Naive B cell (primary cell): ENCODE results near the gene MTA1. TPM values are rescaled to one million over a fixed set of nuclear protein-coding genes. Genes with fewer than 3 reads are reported as not detected.

ENCODE experiments used
- ATAC-seq, 2 donors: fragments of 150-1000 bp; cut with Tn5 transposase; 2 replicates each; pipeline ENCODE4 v1.10.0; 2021; ENCODE audit warnings: low read depth in 2 of 2, mild to moderate bottlenecking in 2 of 2, moderate library complexity in 2 of 2
- DNase-seq: peaks from one replicate; pipeline ENCODE4 v3.0.0; 2022
- H3K27ac Mint-ChIP-seq, 6 donors: one replicate each; pipeline ENCODE4 v1.8.0; 2020 to 2022; ENCODE audit warnings: mild to moderate bottlenecking in 6 of 6, mixed read lengths in 6 of 6, moderate library complexity in 5 of 6, inconsistent platforms in 2 of 6
- H3K27me3 Mint-ChIP-seq, 3 donors: one replicate each; pipeline ENCODE4 v1.8.0; 2021 to 2022; ENCODE audit warnings: mixed read lengths in 3 of 3, mild to moderate bottlenecking in 1 of 3
- H3K36me3 Mint-ChIP-seq, 2 donors: one replicate each; pipeline ENCODE4 v1.8.0; 2020 to 2022; ENCODE audit warnings: mixed read lengths in 2 of 2, inconsistent platforms in 1 of 2, mild to moderate bottlenecking in 1 of 2
- H3K4me1 Mint-ChIP-seq, 3 donors: one replicate each; pipeline ENCODE4 v1.8.0; 2020 to 2022; ENCODE audit warnings: mixed read lengths in 3 of 3, inconsistent platforms in 1 of 3, mild to moderate bottlenecking in 1 of 3, moderate library complexity in 1 of 3
- H3K4me3 Mint-ChIP-seq, 8 donors: one replicate each; pipeline ENCODE4 v1.8.0; 2020 to 2022; ENCODE audit warnings: mild to moderate bottlenecking in 8 of 8, mixed read lengths in 8 of 8, moderate library complexity in 8 of 8, inconsistent platforms in 2 of 8
- H3K9me3 Mint-ChIP-seq, 7 donors: one replicate each; pipeline ENCODE4 v1.8.0; 2020 to 2022; ENCODE audit warnings: mixed read lengths in 7 of 7, mild to moderate bottlenecking in 5 of 7, inconsistent platforms in 2 of 7, moderate library complexity in 1 of 7
- polyA plus RNA-seq, 6 donors: library from polyadenylated mRNA; unstranded; fragments of 300-500 nt; fragmentation: Illumina TruSeq; gene quantifications; one replicate each; pipeline ENCODE4 v1.2.3, GENCODE V29; 2021; ENCODE audit warnings: low read depth in 6 of 6

The MTA1 gene
- polyA plus RNA-seq, 6 donors from 2014 or later = 3.3 to 6.3 (median 4.7) TPM

DNA sequence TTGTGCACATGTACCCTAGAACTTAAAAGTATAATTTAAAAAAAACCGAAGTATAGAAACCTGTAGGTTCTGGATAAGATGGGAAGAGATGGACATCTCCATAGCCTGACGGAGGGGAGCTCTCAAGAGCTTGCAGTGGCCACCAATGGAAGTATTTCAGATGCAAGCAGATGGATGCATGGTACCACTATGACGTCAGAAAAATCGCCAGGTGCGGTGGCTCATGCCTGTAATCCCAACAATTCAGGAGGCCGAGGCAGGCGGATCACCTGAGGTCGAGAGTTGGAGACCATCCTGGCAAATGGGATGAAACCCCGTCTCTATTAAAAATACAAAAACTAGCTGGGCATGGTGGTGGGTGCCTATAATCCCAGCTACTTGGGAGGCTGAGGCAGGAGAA lies 17.9 kb upstream of the MTA1 start:
- H3K27me3 Mint-ChIP-seq = no peaks in the 10 kb centered on the region
- H3K4me3 Mint-ChIP-seq = peak overlapping the region in 1 of 8 donors; percentile 83
- H3K4me1 Mint-ChIP-seq = peaks cover 30 to 37% (median 36%) of the 10 kb centered on the region in 3 donors
- ATAC-seq = no peak
- no peaks in the 10 kb centered on the region for H3K9me3 Mint-ChIP-seq
- DNase-seq = no peak
- H3K36me3 Mint-ChIP-seq = peaks cover 11 to 14% of the 10 kb centered on the region in 2 donors
- peak overlapping the region in 1 of 6 donors; percentile 33 for H3K27ac Mint-ChIP-seq

DNA sequence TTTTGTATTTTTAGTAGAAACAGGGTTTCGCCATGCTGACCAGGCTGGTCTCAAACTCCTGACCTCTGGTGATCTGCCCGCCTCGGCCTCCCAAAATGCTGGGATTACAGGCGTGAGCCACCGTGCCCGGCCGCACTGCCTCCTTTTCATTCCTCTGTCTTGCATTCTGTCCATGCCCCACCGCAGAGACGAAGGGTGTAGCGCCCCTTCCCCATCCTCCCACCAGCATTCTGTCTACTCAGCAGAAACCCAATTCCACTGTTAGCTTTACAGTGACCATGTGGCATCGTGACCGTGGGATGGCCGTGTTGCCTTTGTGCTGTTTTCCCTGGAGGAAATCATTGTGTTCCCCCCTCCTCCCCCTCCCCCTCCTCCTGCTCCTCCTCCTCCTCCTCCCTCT lies 11.0 kb upstream of the MTA1 start:
- Mint-ChIP-seq H3K9me3 (no peaks in the 10 kb centered on the region), H3K4me3 (peak overlapping the region in 1 of 8 donors; percentile 60), H3K27me3 (peaks cover 0 to 24% (median 10%) of the 10 kb centered on the region in 3 donors), H3K27ac (no peak overlapping the region), H3K36me3 (no peaks in the 10 kb centered on the region), H3K4me1 (peaks cover 29 to 47% (median 38%) of the 10 kb centered on the region in 3 donors)
- DNase-seq (no peak), ATAC-seq (no peak)

DNA sequence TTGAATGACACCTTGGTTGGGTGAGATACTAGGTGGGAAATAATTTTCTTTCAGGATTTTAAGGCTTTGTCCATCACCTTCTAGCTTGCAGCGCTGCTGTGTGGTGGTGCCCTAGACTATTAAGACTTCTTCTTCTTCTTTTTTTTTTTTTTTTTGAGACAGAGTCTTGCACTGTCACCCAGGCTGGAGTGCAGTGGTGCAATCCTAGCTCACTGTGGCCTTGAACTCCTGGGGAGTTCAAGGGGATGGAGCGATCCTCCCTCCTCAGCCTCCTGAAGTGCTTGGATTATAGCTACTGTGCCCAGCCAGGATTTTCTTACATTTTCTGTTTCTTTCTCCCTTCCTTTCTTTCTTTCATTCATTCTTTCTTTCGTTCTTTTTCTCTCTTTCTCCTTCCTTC lies 10.3 kb upstream of the MTA1 start:
- no peak for ATAC-seq
- H3K27ac Mint-ChIP-seq = peak overlapping the region in 1 of 6 donors; percentile 60
- peaks cover 28 to 42% (median 31%) of the 10 kb centered on the region in 3 donors for H3K4me1 Mint-ChIP-seq
- H3K9me3 Mint-ChIP-seq = no peaks in the 10 kb centered on the region
- H3K4me3 Mint-ChIP-seq = no peak overlapping the region
- no peaks in the 10 kb centered on the region for H3K36me3 Mint-ChIP-seq
- H3K27me3 Mint-ChIP-seq = peaks cover 0 to 28% (median 12%) of the 10 kb centered on the region in 3 donors
- no peak for DNase-seq

DNA sequence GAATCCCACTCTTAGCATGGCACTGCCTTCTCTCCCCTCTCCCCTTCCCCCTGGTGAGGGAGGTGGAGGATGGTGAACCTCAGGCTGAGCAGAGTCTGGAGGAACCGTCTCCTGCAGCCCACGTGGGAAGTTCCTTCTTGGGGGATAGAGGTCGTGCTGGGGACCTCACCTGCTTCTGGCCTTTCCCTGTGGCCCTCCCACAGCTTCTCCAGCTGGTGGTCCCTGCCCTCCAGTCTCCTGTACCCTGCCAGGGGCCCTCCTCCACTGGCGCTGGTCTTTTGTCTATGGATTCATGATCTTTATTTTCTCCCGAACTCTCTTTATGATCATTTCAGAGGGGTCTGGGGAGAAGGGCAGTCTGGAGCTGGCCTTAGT lies 9.0 kb upstream of the MTA1 start:
- Mint-ChIP-seq H3K36me3 (no peaks in the 10 kb centered on the region), H3K27me3 (peaks cover 0 to 28% (median 12%) of the 10 kb centered on the region in 3 donors), H3K4me1 (peaks cover 20 to 33% (median 25%) of the 10 kb centered on the region in 3 donors), H3K27ac (no peak overlapping the region), H3K4me3 (peak overlapping the region in 7 of 8 donors; percentile 10 to 69 (median 58)), H3K9me3 (no peaks in the 10 kb centered on the region)
- ATAC-seq (no peak), DNase-seq (no peak)

DNA sequence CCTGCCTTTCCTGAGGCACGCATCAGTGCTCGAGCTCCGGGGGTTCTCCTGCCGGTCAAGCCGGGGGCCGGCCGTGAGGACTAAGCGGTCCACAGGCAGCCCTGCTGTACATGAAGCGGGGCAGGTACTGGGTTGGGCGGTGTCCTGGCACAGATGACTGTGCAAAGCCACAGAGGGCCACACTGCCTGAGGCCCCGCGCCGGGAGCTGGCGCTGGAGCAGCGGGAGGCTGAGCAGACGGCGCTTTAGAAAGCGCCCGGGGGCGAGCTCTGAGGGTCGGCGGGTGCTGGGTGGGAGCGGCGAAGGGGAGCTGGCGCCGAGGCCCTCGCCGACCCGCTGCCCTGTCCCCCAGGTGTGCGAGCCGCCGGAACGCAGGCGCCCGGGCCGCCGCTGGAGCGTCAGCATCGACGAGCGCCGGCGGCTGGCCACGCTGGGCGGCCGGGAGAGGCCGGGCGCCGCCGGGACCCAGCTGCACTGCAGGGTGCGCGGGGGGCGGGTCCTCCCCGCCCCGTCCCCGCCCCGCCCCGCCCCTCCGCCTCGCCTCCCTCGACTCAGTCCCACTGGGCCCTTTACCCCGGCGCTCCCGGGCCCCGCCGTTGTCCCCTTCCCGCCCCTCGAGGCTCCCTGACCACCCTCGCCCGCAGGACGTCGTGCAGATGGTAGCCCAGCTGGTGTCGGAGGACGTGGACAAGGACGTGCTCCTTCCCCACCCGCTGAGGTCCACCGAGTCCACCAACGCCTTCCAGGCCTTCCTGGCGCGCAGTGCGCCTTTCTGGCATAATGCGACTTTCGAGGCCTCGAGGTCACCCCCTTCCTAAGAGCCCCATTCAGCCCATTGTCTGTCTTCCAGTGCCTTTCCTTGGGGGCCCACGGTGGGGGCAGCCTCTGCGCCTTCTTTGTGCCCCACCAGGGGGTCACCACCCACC lies 8.3 kb upstream of the MTA1 start:
- peak overlapping the region; percentile 10 to 85 (median 66) for H3K4me3 Mint-ChIP-seq
- peaks cover 20 to 33% (median 26%) of the 10 kb centered on the region in 3 donors for H3K4me1 Mint-ChIP-seq
- H3K27me3 Mint-ChIP-seq = peaks cover 0 to 28% (median 12%) of the 10 kb centered on the region in 3 donors
- ATAC-seq (peak; percentile 22 to 41), DNase-seq (no peak)
- H3K9me3 Mint-ChIP-seq = no peaks in the 10 kb centered on the region
- peak overlapping the region in 1 of 6 donors; percentile 42 for H3K27ac Mint-ChIP-seq
- no peaks in the 10 kb centered on the region for H3K36me3 Mint-ChIP-seq

DNA sequence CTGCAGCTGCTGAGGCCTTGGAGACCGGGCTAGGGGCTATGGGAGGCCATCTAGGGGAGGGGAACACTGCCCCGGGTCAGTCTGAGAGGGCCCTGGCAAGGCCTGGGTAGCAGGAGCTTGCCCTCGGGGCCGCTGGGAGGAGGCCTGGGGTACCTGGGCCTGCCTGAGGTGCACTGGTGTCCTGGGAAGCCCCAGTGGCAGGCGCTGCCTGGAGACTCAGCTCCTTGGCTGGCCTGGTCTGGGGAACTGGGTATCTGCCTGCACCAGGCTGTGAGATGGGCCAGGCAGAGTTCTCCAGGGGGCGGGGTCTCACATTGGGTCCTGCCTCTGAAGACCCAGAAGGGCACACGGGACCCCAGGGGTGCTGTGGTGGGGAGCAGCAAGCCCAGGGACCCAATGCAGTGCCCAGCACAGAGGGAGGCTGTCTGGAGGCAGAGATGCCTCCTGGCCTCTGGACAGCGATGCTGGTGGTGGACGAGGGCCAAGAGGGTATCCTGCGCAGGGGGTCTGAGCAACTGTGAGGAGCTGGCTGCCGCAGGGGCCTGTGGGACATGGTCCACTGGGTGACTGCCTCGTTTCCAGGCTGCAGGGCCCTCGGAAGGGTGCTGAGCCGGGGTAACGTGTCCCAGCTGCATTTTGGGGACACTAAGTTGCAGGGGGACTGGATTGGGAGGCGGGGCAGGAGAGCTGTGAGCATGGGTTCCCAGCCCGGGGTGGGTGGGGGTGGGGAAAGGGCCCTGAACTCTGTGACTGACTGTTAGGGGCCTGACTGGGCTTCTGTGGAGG lies 7.4 kb upstream of the MTA1 start:
- peaks cover 20 to 33% (median 27%) of the 10 kb centered on the region in 3 donors for H3K4me1 Mint-ChIP-seq
- peak overlapping the region in 5 of 8 donors; percentile 51 to 85 (median 73) for H3K4me3 Mint-ChIP-seq
- ATAC-seq (no peak), DNase-seq (no peak)
- peaks cover 0 to 28% (median 12%) of the 10 kb centered on the region in 3 donors for H3K27me3 Mint-ChIP-seq
- no peaks in the 10 kb centered on the region for H3K9me3 Mint-ChIP-seq
- no peaks in the 10 kb centered on the region for H3K36me3 Mint-ChIP-seq
- no peak overlapping the region for H3K27ac Mint-ChIP-seq

DNA sequence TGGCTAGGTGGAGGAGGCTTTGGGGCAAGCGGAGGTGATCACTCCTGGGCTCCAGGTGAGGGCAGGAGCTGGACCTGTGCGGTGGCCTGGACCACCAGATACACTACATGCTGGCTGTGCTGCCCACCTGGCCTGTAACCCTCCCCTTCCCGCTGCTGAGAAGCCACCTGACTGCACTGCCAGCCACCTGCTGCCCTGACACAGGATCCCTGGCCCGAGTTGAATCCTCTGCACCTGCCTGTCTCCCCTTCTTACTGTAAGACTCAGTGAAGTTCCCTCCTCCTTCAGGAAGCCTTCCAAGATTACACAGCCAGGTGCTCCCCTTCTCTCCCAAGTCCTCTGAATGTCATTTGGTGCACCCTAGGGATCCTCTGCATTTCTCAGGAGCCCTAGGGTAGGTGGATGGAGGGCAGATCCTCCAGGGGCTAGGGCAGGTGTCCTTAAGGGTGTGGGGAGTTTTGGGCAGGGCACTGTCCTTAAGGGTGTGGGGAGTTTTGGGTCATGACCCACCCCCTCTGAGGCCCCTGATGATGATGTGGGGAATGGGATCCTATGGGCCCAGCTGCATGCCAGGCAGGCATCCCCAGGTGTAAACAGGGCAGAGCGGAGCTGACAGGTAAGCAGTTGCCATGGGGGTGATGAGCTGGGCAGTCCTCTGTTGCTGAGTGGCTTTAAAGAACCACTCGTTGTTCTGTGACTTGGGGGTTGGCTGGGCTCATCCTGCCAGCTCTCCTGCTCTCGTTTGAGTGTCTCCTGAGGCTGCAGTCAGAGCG lies 6.7 kb upstream of the MTA1 start:
- Mint-ChIP-seq H3K4me1 (peaks cover 20 to 33% (median 27%) of the 10 kb centered on the region in 3 donors), H3K27ac (peak overlapping the region in 2 of 6 donors; percentile 28 to 56), H3K36me3 (no peaks in the 10 kb centered on the region), H3K27me3 (peaks cover 0 to 28% (median 12%) of the 10 kb centered on the region in 3 donors), H3K9me3 (no peaks in the 10 kb centered on the region), H3K4me3 (peak overlapping the region in 6 of 8 donors; percentile 16 to 85 (median 55))
- no peak for ATAC-seq
- no peak for DNase-seq

DNA sequence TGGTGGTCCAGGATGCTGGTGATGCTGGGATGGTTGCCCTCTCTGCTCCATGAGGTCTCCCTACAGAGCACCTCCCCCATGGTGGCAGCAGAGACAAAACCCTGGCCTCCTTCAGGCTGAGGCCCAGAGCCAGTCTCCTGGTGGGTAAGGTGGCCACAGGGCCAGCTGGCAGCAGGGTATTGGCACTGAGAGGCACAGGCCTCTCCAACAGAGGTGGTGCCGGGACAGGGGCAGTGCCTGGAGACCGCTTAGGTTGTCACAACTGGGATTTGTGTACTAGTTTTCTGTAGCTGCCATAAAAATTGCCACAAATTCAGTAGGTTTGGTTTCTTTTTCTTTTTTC lies 6.1 kb upstream of the MTA1 start:
- Mint-ChIP-seq H3K27me3 (peaks cover 0 to 33% (median 12%) of the 10 kb centered on the region in 3 donors), H3K4me3 (peak overlapping the region in 6 of 8 donors; percentile 45 to 69 (median 52)), H3K9me3 (no peaks in the 10 kb centered on the region), H3K27ac (peak overlapping the region in 1 of 6 donors; percentile 28), H3K4me1 (peaks cover 19 to 35% (median 30%) of the 10 kb centered on the region in 3 donors), H3K36me3 (no peaks in the 10 kb centered on the region)
- no peak for DNase-seq
- ATAC-seq = no peak

- Mint-ChIP-seq H3K4me3 (peak overlapping the region; percentile 59 to 87 (median 77)), H3K27ac (peak overlapping the region in 3 of 6 donors; percentile 66 to 93 (median 76)), H3K4me1 (peaks cover 14 to 32% (median 31%) of the 10 kb centered on the region in 3 donors), H3K36me3 (no peaks in the 10 kb centered on the region), H3K9me3 (no peaks in the 10 kb centered on the region), H3K27me3 (peaks cover 0 to 37% (median 12%) of the 10 kb centered on the region in 3 donors)
- DNase-seq = peak; percentile 66
- peak; percentile 82 to 85 for ATAC-seq
These were observed 4.9 kb upstream of the MTA1 start for GRCh38 chr14:105414456-105415371.

- Mint-ChIP-seq H3K4me3 (peak overlapping the region; percentile 59 to 87 (median 77)), H3K27ac (peak overlapping the region in 3 of 6 donors; percentile 16 to 93 (median 76)), H3K36me3 (no peaks in the 10 kb centered on the region), H3K27me3 (peaks cover 0 to 37% (median 12%) of the 10 kb centered on the region in 3 donors), H3K9me3 (no peaks in the 10 kb centered on the region), H3K4me1 (peaks cover 14 to 30% (median 29%) of the 10 kb centered on the region in 3 donors)
- ATAC-seq (no peak), DNase-seq (no peak)
These were observed 3.9 kb upstream of the MTA1 start for GRCh38 chr14:105415481-105416428.

GRCh38 chr14:105416671-105417070 lies 3.0 kb upstream of the MTA1 start:
- H3K4me1 Mint-ChIP-seq = peaks cover 23 to 32% (median 30%) of the 10 kb centered on the region in 3 donors
- no peaks in the 10 kb centered on the region for H3K36me3 Mint-ChIP-seq
- H3K27ac Mint-ChIP-seq = peak overlapping the region in 1 of 6 donors; percentile 1

More at GRCh38 chr14:105416671-105417070, 3.0 kb upstream of the MTA1 start:
- no peak for DNase-seq
- H3K27me3 Mint-ChIP-seq = peaks cover 0 to 31% (median 12%) of the 10 kb centered on the region in 3 donors
- H3K9me3 Mint-ChIP-seq = no peaks in the 10 kb centered on the region
- peak overlapping the region in 3 of 8 donors; percentile 44 to 75 (median 47) for H3K4me3 Mint-ChIP-seq
- ATAC-seq = no peak
